Brain microvascular endothelial cell (primary cell): ENCODE measurements around the gene EPHX1.
A peak's percentile ranks its signal among the peaks of the same experiment; 100 is the strongest.

Source experiments
- DNase-seq: peaks from one replicate; pipeline ENCODE4 v3.0.0-alpha.2; 2020
- H3K27ac ChIP-seq: fragments of 250-450 bp; sonication (Bioruptor Pico); 2 replicates; pipeline ENCODE4 v1.5.1; 2020; ENCODE audit warnings: mild to moderate bottlenecking, moderate library complexity
- H3K27me3 ChIP-seq: fragments of 250-450 bp; sonication (Bioruptor Pico); replicated peaks from 2 replicates; pipeline ENCODE4 v1.5.1; 2020; ENCODE audit warnings: mild to moderate bottlenecking
- H3K36me3 ChIP-seq: fragments of 250-450 bp; sonication (Bioruptor Pico); replicated peaks from 2 replicates; pipeline ENCODE4 v1.5.1; 2020; ENCODE audit warnings: mild to moderate bottlenecking
- H3K4me3 ChIP-seq: 2 replicates; pipeline ENCODE4 v1.5.1; 2011; ENCODE audit warnings: low read depth, mild to moderate bottlenecking, control low read depth, low read length, moderate library complexity
- in situ Hi-C: cut with HindIII; loops from 2 replicates; pipeline ENCODE4 v1.10.0; 2017; ENCODE audit warnings: low sequenced_read_pairs, low pct_ligation_motif_present
- TF ChIP-seq, protein P1 (sequence below): IDR thresholded peaks from 2 replicates; pipeline ENCODE4 v1.5.1; 2011; ENCODE audit warnings: low read depth, mild to moderate bottlenecking, moderate library complexity, low read length, control low read depth, inconsistent platforms; ENCODE audit errors: missing control alignments

Gene EPHX1

DNA sequence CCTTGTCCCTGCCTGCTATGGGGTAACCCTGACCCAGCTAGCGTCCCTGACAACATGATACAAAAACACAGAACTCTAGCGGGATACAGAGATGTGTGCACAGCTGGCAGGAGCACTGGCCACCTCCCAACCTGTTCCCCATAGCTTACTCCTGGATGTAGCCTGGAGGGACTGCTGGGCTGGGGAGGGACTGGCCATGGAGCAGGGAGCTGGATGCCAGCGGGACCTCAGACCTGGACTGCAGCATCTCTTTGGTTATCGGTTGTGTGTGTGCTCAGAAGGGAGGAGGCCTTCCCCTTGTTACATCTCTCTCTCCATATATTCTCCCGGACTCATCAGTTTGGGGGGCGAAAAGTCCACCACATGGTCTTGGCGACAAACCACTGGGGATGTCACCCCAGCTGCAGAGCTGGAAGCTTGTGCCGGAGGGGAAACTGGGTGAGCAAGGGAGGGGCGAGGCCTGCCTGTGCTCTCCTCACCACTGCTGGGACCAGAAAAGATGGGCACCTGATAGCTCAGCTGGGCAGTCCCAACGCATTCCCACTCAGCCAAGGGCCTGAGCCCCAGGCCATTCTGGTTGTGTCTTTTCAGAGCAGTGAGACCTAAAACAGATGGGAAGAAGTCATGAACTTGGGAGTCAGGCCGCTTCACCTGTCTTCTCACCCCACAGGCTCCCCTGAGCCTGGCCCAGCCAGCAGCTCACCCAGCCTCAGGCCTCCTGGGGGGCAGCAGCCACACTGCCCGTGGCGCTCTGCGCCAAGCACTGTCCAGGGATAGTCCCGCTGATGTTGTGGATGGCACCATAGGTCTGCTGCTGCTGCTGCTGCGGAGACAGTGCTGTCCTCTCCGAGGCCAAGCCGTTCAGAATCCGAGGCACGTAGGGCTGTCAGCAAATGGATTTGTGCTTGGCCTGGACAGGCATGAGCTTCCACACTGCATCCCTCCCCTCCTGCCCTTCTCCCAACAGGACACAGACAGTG is 36.7 kb downstream of the EPHX1 start:
- Histone ChIP-seq H3K27me3 (no peaks in the 10 kb centered on the region), H3K27ac (no peak overlapping the region), H3K36me3 (no peaks in the 10 kb centered on the region), H3K4me3 (no peak overlapping the region)
- DNase-seq: no peak
- TF ChIP-seq, protein P1, sequence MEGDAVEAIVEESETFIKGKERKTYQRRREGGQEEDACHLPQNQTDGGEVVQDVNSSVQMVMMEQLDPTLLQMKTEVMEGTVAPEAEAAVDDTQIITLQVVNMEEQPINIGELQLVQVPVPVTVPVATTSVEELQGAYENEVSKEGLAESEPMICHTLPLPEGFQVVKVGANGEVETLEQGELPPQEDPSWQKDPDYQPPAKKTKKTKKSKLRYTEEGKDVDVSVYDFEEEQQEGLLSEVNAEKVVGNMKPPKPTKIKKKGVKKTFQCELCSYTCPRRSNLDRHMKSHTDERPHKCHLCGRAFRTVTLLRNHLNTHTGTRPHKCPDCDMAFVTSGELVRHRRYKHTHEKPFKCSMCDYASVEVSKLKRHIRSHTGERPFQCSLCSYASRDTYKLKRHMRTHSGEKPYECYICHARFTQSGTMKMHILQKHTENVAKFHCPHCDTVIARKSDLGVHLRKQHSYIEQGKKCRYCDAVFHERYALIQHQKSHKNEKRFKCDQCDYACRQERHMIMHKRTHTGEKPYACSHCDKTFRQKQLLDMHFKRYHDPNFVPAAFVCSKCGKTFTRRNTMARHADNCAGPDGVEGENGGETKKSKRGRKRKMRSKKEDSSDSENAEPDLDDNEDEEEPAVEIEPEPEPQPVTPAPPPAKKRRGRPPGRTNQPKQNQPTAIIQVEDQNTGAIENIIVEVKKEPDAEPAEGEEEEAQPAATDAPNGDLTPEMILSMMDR: no peak
- in situ Hi-C loops: no loop called here

DNA sequence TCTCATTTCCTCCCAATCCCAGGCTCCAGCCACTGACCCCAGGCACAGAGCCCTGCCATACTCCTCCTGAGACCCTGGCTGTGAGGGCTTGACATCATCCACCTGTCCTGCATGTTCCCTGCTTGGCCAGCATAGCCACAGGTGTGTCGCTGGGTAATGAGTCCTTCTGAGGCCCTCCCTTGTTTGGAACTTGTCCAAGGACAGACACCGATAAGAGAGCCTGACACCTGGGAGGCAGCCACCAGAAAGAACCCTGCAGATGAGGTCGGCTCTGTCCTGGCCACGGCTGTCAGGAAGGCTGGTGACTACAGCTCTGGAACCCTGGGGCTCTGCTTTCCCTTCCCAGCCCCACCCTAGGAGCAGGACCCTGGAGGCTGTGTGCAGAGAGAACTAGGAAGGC is 37.7 kb downstream of the EPHX1 start:
- TF ChIP-seq, protein P1: no peak

DNA sequence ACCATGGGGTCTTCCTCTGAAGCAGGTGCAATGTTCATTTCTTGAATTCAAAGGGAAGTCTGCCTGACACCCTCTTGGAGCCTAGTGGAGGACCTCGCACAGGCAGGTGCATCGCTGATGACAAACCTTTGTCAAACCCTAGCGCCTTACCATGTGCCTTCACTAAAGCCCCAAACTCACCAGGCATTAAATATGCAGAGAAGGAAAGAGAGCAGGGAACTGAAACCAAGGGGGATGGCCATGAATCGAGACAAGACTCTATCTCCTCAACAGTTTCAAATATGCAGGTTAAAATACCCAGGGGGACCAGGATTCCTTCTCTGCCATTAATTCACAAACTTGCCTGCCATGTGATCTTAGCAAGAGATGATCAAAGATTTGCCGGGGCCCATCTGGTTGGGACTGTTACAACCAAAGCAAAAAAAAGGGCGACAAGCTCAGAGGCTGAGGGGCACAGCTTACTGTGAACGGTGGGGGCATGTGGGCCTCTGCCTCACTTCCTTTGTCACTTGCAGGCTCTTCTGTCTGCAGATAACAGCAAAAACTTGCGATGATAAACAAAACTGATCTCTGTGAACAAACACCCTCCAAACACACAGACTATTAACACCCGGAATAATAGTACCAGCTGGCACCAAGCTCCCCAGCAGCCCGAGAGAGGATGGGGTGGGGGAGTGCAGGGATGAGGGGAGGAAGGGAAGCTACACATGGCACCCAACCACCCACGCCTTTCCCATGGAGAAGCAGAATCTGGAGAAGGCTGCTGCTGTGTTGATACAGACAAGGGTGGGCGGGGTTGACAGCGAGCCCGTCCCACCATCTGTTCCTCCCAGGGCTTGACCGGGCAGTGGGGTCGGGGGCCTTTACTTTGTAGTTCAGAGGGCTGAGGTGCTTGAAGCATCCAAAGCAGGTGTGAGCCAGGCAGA is 38.4 kb downstream of the EPHX1 start:
- Histone ChIP-seq H3K27ac (peak overlapping the region; percentile 10), H3K36me3 (no peaks in the 10 kb centered on the region), H3K4me3 (no peak overlapping the region), H3K27me3 (no peaks in the 10 kb centered on the region)
- DNase-seq: peak; percentile 76
- in situ Hi-C loops: no loop called here
- TF ChIP-seq, protein P1: no peak

More for the DNA sequence above, 37.7 kb downstream of the EPHX1 start:
- Histone ChIP-seq H3K4me3 (no peak overlapping the region), H3K27ac (no peak overlapping the region), H3K36me3 (no peaks in the 10 kb centered on the region), H3K27me3 (no peaks in the 10 kb centered on the region)
- in situ Hi-C loops: no loop called here
- no peak for DNase-seq

DNA sequence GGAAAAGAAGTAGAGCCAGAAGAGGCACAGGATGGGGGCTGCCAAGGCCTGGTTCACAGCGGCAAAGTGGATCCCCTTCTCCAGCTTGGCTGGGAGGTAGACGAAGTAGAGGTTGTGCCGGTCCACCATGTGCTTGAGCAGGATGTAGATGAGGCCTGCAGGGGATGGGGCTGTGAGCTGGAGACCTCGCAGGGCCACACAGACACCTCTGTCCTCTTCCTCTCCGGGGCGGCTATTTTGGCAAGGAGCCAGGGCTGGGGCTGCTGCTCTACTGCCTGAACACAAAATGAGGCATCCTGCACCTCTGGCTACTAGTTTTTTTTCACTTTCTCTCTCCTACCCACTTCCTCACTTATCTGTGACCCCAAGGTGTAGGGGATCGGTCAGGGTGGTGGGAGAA is 40.0 kb downstream of the EPHX1 start:
- Histone ChIP-seq H3K27me3 (no peaks in the 10 kb centered on the region), H3K4me3 (no peak overlapping the region), H3K36me3 (no peaks in the 10 kb centered on the region), H3K27ac (no peak overlapping the region)
- in situ Hi-C loops: no loop called here
- no peak for DNase-seq
- TF ChIP-seq, protein P1: no peak

DNA sequence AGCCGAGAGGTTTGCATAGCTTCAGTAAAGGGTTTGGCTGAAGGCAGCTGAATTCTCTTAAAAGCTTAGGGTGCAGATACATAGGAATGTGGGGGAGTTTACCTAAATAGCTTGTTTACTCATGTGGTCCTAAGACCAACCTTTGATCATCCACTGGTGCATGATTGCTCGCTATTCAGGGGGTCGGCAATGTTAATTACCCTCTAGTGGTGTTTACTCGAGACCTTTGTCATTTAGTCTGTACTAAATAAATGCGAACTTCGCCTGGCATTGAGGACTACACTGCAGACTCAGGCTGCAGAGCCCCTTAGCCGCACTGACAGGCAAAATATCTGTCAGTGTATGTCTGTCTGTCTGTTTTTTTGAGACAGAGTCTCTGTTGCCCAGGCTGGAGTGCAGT is 40.4 kb downstream of the EPHX1 start:
- DNase-seq: no peak
- in situ Hi-C loops: no loop called here
- Histone ChIP-seq H3K4me3 (no peak overlapping the region), H3K36me3 (no peaks in the 10 kb centered on the region), H3K27me3 (no peaks in the 10 kb centered on the region), H3K27ac (no peak overlapping the region)
- TF ChIP-seq, protein P1: no peak
